ENCODE measurements around the gene RGL3.

DNA sequence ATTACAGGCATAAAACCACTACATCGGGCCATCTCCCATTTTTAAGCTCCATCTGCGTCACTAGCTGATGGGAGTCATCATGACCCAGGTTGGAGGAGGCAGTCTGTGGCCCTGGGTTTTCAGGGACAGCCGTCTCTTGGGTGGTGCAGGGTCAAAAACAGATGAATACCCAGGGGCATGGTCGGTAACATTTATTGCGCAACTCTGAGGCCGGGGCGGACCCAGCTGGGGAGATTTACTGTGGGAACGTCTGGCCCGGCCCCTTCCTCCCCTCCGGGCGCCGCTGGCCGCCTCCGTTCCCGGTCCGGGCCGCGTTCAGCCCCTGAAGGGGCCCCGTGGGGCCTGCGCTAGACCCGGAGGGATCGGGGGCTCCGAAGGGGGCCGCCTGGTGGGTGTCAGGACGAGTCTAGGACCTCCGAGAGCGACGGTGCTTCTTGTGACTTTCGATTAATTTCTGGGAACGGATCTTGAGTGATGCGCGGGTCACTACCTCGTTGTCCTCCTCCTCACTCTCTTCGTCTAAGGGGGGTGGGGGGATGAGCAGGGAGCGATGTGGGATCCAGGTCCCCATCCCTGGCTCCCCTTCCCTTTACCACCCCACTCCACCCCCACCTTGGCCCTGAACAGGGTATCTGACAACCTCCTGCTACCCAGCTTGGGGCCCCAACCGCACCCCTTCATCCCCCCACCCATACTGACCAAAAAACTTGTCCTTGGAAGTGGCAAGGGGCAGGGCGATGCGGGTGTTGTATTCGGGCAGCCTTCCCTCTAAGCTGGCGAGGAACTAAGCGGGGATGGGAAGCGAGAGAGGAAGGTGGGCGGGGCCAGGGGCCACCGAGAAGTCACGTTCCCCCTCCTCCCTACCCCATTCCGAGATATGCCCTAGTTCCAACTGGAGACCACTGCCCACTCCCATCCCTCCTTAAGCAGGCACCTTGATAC, 1.6 kb upstream of the RGL3 start:
- TF ChIP-seq, protein P1, sequence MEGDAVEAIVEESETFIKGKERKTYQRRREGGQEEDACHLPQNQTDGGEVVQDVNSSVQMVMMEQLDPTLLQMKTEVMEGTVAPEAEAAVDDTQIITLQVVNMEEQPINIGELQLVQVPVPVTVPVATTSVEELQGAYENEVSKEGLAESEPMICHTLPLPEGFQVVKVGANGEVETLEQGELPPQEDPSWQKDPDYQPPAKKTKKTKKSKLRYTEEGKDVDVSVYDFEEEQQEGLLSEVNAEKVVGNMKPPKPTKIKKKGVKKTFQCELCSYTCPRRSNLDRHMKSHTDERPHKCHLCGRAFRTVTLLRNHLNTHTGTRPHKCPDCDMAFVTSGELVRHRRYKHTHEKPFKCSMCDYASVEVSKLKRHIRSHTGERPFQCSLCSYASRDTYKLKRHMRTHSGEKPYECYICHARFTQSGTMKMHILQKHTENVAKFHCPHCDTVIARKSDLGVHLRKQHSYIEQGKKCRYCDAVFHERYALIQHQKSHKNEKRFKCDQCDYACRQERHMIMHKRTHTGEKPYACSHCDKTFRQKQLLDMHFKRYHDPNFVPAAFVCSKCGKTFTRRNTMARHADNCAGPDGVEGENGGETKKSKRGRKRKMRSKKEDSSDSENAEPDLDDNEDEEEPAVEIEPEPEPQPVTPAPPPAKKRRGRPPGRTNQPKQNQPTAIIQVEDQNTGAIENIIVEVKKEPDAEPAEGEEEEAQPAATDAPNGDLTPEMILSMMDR (IDR thresholded peaks at IDR 0.05; ENCODE audit: low read length) = no peak
- no peak for TF ChIP-seq EZH2 (IDR thresholded peaks at IDR 0.05; ENCODE audit: borderline replicate concordance, low read length)

Data from OCI-LY1 (cell line).